ENCODE measurements around the gene TNFRSF19.

- no peak for TF ChIP-seq CTCF (IDR thresholded peaks at IDR 0.05; ENCODE audit: low read depth, low read length)
- no peak for TF ChIP-seq POLR2A (IDR thresholded peaks at IDR 0.05; ENCODE audit: extremely low read depth, insufficient read length)
- TF ChIP-seq, protein P1, sequence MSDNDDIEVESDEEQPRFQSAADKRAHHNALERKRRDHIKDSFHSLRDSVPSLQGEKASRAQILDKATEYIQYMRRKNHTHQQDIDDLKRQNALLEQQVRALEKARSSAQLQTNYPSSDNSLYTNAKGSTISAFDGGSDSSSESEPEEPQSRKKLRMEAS (IDR thresholded peaks at IDR 0.05; ENCODE audit: low read depth, low read length) = no peak
- TF ChIP-seq MYC (IDR thresholded peaks at IDR 0.05; ENCODE audit: low read depth, low read length) = no peak
Observed at GRCh38 chr13:23622985-23623384, 52.8 kb downstream of the TNFRSF19 start.
